DMS79 (cell line): ENCODE measurements around the gene PDGFB.
A peak's percentile ranks its signal among the peaks of the same experiment; 100 is the strongest.
"Not testable (repeated sequence)": the region's sequence is repeated elsewhere in the genome, so short reads cannot be mapped to it uniquely, and the experiment has no call there.

Source experiments
- DNase-seq: peaks from one replicate; lab custom pipeline; 2025; lab: John Stamatoyannopoulos, UW

PDGFB gene

DNA sequence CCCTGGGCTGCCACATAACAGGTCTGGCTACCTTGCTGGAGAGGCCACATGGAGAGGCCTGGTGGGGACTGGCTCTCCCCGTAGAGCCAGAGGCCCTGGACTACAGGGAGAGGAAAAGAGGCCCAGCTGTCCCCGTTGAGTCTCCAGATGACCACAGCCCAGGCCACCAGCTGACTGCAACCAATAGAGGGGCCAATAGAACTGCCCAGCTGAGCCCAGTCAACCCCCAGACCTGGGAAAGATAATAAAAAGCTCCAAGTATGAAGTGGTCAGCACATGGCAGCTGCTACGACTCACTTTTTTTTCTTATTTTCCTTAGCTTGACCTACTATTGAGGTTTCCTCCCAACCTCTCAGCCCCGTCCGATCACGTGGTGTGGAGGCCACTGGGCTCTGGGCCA lies 18.4 kb downstream of the PDGFB start:
- DNase-seq, result no peak

DNA sequence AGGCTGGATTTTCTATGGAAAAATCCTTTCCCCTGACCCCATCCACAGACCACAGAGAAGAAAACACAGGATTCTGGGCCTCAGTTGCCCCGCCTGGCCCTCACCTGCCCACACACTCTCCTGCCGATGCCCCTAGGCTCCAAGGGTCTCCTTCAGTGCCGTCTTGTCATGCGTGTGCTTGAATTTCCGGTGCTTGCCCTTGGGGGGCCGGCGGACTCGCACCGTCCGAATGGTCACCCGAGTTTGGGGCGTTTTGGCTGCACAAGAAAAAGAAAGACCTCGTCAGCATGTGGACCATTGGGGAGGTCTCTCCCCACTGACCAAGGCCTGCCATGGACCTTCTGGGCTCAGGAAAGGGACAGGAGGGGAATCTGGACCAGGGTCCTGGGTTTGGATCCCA lies 19.2 kb downstream of the PDGFB start:
- DNase-seq, result no peak

DNA sequence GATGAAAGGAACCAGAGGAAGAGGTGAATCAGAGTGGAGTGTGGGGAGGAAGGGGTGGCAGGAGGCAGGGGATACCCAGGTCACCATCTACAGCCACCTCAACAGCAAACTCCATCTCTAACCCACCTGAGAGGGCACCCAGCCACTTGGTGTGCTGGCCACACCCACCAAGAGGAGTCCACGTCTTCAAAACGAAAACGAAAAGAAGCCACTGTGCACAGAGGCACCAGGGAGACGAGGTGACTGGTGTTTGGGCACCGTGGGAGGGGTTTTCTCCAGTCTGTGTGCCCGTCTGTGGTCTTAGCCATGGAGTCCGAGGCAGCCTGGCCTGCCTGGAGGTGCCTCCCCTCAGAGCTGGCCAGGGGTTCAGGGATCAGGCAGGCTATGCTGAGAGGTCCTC lies 20.2 kb downstream of the PDGFB start:
- no peak for DNase-seq

- no peak for DNase-seq
Measured at GRCh38 chr22:39223091-39223710, 21.6 kb downstream of the PDGFB start.

DNA sequence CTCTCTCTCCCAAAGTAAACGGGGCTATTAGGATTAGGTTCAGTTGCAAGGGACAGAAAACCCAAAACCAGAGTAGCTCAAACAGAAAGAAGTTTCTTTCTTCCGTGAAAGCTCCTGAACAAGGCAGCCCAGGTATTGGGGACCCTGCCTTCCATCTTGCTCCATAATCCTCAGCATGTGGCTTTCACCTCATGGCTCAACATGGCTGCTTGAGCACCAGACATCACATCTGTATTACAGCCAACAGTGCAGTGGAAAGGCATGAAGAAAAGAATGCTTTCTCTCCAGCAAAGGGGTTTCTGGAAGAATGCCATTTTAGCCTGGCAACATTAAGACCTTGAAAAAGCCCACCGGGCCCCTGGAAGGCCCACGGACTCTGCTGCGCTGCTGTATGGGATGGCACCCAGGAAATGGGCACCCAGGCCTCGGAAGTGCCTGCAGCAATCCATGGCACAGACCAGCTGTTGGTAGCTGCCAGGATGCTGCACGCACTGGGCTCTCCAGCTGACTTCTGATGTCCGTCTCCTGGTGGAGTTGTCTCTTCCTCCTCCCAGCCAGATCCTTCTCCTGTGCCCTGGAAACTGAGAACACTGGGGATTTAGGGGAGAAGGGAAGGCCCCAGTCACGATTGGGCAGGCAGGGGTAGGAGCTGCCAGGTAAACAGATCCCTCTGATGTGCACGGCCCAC lies 22.6 kb downstream of the PDGFB start:
- DNase-seq, result no peak

DNA sequence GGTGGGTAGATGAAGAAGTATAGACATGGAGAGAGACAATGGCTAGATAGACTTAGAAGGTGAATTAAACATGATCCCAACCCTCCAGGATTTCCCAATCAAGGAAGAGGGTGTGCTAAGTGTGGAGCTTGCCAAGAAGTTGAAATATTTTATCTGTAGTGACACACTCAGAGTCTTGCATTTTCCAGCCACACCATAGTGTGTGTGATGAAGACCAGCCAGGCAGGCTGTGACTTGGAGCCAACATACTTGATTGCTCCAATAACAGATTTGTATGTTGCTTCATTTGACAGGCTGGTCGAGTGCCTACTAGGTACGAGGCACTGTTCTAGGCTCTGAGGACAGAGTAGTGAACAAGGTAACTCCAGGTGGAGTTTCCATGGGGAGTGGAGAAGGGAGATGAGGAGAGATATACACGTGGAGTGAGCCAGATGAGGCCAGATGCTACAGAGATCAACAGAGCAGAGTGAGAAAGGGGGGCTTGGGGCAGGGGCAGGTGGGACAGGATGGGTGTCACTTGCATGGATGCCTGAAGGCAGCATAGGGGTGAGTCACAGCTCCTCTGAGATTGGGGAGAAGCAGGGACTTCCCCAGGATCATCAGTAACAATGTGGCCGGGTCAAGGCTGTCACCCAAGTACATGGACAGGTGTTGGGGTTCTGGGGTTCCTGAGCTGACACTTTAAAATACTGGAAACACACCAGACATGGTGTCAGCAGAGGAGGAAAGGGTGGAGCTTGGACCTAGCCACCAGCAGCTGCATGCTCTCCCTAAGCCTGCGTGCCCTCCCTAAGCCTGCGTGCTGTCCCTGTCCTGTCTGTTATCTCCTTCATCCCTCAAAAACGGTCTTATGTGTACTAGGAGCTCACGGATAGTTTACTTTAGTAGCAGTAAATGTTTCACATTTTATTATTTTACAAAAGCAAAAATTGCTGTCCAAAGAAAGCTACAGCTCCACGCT lies 23.6 kb downstream of the PDGFB start:
- no peak for DNase-seq

DNA sequence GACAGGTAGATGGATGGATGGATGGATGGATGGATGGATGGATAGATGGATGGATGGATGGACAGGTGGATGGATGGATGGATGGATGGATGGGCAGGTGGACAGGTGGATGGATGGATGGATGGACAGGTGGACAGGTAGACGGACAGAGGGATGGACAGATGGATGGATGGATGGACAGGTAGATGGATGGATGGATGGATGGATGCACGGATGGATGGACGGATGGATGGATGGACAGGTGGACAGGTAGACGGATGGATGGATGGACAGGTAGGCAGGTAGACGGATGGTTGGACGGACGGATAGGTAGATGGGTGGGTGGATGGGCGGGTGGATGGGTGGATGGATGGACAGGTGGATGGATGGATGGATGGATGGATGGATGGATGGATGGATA lies 24.3 kb downstream of the PDGFB start:
- no peak for DNase-seq

DNA sequence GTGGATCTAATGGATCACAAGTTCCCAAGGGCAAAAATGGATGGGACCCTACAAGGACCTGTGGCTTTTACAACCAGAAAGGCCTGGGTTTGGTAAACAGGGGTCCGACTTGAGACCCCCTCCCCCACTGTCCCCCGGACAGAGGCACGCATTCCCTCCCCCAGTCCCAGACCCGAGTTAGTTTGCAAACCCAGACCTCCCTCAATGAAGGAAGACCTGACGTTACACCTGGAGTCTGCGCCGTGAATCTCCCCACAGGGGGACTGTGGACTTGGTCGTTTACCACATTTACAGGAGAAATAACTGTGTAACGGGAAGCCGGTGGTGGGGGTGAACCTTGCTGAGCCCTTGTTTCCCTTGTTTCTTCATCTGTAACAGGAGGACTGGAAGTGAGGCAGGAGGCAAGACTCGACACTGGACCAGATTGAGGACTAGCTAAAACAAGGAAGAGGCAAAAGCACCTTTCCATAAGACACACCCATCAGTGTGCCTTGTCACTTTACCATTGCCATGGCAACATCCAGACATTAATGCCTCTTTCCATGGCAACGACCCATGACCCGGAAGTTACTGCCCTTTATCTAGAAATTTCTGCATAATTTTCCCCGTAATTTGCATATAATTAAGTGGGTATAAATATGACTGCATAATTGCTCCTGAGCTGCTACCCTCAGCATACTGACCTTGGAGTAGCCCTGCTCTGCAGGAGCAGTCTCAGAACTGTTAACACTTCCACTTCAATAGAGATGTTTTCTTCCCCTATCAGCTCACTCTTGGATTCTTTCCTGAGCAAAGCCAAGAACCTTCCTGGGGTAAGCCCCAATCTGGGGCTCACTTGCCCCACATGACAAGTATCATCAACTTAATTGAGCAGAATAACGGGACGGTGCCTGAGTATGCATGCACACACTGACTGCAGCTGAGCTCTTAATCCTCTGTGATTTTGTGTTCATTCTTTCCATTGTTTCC lies 25.4 kb downstream of the PDGFB start:
- DNase-seq, result no peak

GRCh38 chr22:39218432-39218831 lies 26.4 kb downstream of the PDGFB start:
- DNase-seq, result not testable (repeated sequence)

DNA sequence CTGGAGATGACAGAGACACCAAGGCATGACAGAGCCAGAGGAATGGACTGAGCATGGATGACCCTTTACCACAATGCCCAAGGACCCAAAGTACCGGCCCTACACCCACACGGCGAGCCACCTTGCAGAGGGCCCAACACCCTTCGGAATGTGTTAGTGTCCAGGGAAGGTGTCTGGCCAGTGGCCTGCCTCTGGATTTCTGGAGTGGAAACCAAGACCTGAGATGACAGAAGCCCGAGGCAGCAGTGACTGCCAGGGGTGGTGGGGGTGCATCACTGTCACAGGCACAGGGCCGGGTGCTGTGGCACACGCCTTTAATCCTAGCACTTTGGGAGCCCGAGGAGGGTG lies 28.7 kb downstream of the PDGFB start:
- no peak for DNase-seq

DNA sequence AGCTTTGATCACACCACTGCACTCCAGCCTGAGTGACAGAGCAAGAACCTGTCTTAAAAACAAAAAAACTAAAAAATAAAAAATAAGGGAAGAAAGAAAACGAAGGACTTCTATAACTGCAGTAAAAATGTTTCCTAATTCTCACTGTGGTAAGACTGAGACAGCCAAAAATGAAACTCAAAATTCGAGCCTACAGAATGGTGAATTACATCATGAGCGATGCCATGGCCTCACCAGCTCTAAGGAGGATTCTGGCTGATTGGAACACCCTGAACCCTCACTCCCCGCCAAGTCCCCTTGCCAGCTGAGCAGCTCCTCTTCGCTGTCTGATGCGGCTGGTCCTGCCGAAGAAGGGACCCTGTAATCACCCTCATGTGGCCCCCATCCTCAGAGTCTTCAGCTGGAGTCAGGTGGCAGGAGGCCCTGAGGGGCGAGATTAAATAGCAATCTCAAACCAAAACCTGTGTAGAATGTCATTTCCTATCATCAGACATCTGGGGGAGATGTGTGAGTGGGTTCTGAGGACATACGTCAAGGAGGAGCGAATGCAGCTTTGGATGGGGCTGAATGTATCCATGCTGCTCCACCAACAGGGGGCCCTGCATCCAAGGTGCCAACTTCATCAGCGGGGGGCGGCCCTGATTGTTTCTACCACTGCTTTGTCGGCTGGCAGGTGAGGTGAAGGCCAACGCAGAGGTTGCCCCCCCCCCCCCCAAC lies 29.2 kb downstream of the PDGFB start:
- no peak for DNase-seq

DNA sequence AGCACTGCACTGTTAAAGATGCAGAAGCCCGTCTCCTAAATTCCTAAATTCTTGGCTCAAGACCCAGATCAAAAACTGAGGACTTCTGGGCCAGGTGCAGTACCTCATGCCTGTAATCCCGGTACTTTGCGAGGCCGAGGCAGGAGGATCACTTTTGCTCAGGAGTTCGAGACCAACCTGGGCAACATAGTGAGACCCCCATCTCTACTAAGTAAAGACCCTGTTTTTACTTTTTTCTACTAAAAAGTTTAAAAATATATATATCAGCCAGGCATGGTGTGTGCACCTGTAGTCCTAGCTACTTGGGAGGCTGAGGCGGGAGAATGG lies 29.7 kb downstream of the PDGFB start:
- DNase-seq, result no peak

GRCh38 chr22:39214383-39215069 lies 30.3 kb downstream of the PDGFB start:
- DNase-seq, result no peak

DNA sequence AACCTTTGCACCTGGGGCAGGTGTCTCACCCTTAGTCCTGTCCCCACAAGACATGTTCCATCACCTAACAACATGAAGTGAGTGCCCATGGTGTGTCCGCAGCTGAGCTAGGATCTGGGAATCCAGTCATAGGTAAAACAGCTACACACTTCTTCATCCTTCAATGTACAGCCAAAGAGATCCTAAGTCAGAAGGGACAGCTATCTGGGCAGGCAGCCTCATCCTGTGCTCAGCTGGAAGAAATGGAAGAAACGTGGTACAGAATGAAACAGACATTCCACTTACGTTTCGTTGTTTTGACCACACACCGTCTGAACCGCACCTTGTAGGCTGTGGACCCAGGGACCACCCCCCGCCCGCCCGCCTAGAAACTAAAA lies 30.8 kb downstream of the PDGFB start:
- no peak for DNase-seq

GRCh38 chr22:39212721-39213376 lies 31.9 kb downstream of the PDGFB start:
- DNase-seq, result no peak

DNA sequence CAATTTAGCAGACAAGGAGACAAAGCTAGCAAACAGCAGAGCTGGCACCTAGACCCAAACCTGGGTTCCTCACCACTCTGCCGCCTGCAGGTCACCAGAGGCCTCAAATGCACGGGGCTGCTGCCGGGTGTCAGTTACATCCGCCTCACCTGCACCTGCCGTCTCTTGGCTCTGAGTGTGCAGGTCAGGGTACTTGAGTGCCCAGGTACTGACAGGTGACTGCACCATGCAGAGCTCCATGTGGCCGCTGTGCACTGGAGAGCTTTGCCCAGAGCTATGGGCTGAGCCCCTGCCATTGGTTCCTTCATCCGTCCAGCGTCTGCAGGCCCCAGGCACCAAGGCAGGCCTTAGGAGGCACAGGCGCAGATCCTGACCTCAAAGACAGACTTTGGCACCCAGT lies 35.0 kb downstream of the PDGFB start:
- peak; percentile 68 for DNase-seq

DNA sequence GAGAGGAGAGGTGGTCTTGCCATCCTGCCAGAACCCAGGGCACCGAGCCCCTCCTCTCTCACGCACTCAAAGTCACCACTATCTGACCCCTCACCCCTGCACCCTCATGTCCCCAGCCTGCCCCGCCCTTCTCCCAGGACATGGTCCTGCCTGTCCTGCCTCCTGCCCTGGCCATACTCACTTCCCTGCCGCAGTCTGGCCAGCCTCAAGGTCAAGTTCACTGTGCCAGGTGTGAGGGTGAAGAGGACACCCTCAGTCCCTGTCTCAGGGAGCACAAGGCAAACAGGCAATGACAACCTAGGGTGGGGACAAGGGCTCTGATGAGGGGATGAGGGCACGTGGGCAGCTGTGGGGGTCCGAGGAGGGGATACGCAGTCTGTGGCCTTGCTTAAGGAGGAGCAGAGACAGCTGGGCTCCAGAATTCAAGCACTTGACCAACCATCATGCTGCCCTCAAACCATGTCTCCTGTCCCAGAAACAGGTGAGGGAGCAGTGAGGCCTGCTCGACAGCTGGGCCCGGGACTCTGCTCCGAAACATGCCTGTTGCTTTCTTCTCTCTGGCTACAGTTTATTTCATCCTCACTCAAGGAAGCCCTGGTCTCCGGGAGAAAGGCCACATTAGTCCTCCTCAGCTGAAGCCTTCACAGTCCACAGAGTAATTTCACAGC lies 36.6 kb downstream of the PDGFB start:
- no peak for DNase-seq

GRCh38 chr22:39207141-39208012 lies 37.4 kb downstream of the PDGFB start:
- DNase-seq, result no peak

DNA sequence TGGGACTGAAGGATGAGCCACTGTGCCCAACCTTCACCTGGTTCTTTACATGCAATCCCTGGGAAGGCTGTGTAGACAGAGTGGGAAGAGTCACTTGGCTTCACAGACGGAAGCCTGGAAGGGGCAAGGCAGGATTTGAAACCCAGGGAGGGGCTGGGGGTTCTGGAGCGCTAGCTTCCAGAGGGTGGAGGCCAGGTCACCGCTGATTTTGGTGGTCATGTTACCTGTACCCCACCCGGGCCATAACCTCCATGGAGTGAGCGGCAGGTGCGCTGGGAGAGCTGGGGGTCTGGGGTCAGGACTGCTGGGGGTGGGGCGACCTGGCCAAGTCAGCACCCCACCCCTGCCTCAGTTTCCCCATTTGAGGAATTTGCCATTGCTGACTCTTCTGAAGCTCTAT lies 38.3 kb downstream of the PDGFB start:
- no peak for DNase-seq
